Measurements from ENCODE around the gene CABLES1.

CABLES1 gene

GRCh38 chr18:23194155-23194996 is 59.1 kb downstream of the CABLES1 start:
- no peak overlapping the region for H2AK5ac ChIP-seq (ENCODE audit: low read length)
- no peak overlapping the region for H3K9ac ChIP-seq (ENCODE audit: low read length)
- H4K91ac ChIP-seq (ENCODE audit: low read depth, low read length), result no peak overlapping the region
- no peak overlapping the region for H2BK120ac ChIP-seq (ENCODE audit: insufficient read depth, low read length, poor library complexity)
- no peak overlapping the region for H2BK12ac ChIP-seq (ENCODE audit: low read length)
- H3K4me3 ChIP-seq (ENCODE audit: low read depth, low read length), result no peak overlapping the region
- no peaks in the 10 kb centered on the region for H3K27me3 ChIP-seq (ENCODE audit: insufficient read depth, low read length)
- no peak overlapping the region for H3K27ac ChIP-seq (ENCODE audit: low read depth, low read length)
- no peaks in the 10 kb centered on the region for H3K9me3 ChIP-seq (ENCODE audit: insufficient read depth, low read depth, low read length)
- no peak overlapping the region for H3K23ac ChIP-seq (ENCODE audit: low read length)
- no peak overlapping the region for H3K14ac ChIP-seq (ENCODE audit: low read length)
- no peak overlapping the region for H4K8ac ChIP-seq (ENCODE audit: low read depth, low read length)
- H3K79me1 ChIP-seq (ENCODE audit: low read length), result no peaks in the 10 kb centered on the region
- no peaks in the 10 kb centered on the region for H3K79me2 ChIP-seq (ENCODE audit: control insufficient read depth, insufficient read depth, low read length, poor library complexity)
- DNase-seq, result no peak
- WGBS (ENCODE audit: extremely low coverage, insufficient coverage, insufficient read length), result no CpG with 5 or more reads among the region's 14 CpGs
- no peak overlapping the region for H2AFZ ChIP-seq (ENCODE audit: insufficient read depth, low read length, poor library complexity)
- H3K4me2 ChIP-seq (ENCODE audit: low read length), result no peak overlapping the region
- no peak overlapping the region for H3K4ac ChIP-seq (ENCODE audit: low read depth, low read length)
- H4K12ac ChIP-seq (ENCODE audit: low read depth, low read length), result no peak overlapping the region
- H3K18ac ChIP-seq (ENCODE audit: low read length), result no peak overlapping the region
- no peak overlapping the region for H2BK5ac ChIP-seq (ENCODE audit: low read depth, low read length, poor library complexity)
- H3K36me3 ChIP-seq (ENCODE audit: control insufficient read depth in 1 of 2, insufficient read depth in 2 of 2, low read length in 2 of 2), result peaks cover 0 to 3% of the 10 kb centered on the region in 2 experiments
- peaks cover 9 to 13% of the 10 kb centered on the region in 2 experiments for H3K4me1 ChIP-seq (ENCODE audit: control insufficient read depth in 1 of 2, insufficient read depth in 2 of 2, low read length in 2 of 2)

GRCh38 chr18:23194997-23195957 is 60.0 kb downstream of the CABLES1 start:
- H3K4ac ChIP-seq (ENCODE audit: low read depth, low read length), result no peak overlapping the region
- no peak overlapping the region for H3K4me3 ChIP-seq (ENCODE audit: low read depth, low read length)
- no CpG with 5 or more reads among the region's 9 CpGs for WGBS (ENCODE audit: extremely low coverage, insufficient coverage, insufficient read length)
- no peak overlapping the region for H3K23ac ChIP-seq (ENCODE audit: low read length)
- H4K91ac ChIP-seq (ENCODE audit: low read depth, low read length), result no peak overlapping the region
- peaks cover 9 to 11% of the 10 kb centered on the region in 2 experiments for H3K4me1 ChIP-seq (ENCODE audit: control insufficient read depth in 1 of 2, insufficient read depth in 2 of 2, low read length in 2 of 2)
- H3K27me3 ChIP-seq (ENCODE audit: insufficient read depth, low read length), result no peaks in the 10 kb centered on the region
- H4K8ac ChIP-seq (ENCODE audit: low read depth, low read length), result no peak overlapping the region
- H3K4me2 ChIP-seq (ENCODE audit: low read length), result no peak overlapping the region
- no peak overlapping the region for H2AFZ ChIP-seq (ENCODE audit: insufficient read depth, low read length, poor library complexity)
- no peak overlapping the region for H2AK5ac ChIP-seq (ENCODE audit: low read length)
- no peaks in the 10 kb centered on the region for H3K79me1 ChIP-seq (ENCODE audit: low read length)
- no peak overlapping the region for H3K18ac ChIP-seq (ENCODE audit: low read length)
- H3K9me3 ChIP-seq (ENCODE audit: insufficient read depth, low read depth, low read length), result no peaks in the 10 kb centered on the region
- DNase-seq, result no peak
- no peak overlapping the region for H3K14ac ChIP-seq (ENCODE audit: low read length)
- H2BK120ac ChIP-seq (ENCODE audit: insufficient read depth, low read length, poor library complexity), result no peak overlapping the region
- H3K9ac ChIP-seq (ENCODE audit: low read length), result no peak overlapping the region
- no peak overlapping the region for H2BK5ac ChIP-seq (ENCODE audit: low read depth, low read length, poor library complexity)
- H2BK12ac ChIP-seq (ENCODE audit: low read length), result no peak overlapping the region
- no peak overlapping the region for H3K27ac ChIP-seq (ENCODE audit: low read depth, low read length)
- no peaks in the 10 kb centered on the region for H3K79me2 ChIP-seq (ENCODE audit: control insufficient read depth, insufficient read depth, low read length, poor library complexity)
- no peak overlapping the region for H4K12ac ChIP-seq (ENCODE audit: low read depth, low read length)
- H3K36me3 ChIP-seq (ENCODE audit: control insufficient read depth in 1 of 2, insufficient read depth in 2 of 2, low read length in 2 of 2), result peaks cover 0 to 3% of the 10 kb centered on the region in 2 experiments

DNA sequence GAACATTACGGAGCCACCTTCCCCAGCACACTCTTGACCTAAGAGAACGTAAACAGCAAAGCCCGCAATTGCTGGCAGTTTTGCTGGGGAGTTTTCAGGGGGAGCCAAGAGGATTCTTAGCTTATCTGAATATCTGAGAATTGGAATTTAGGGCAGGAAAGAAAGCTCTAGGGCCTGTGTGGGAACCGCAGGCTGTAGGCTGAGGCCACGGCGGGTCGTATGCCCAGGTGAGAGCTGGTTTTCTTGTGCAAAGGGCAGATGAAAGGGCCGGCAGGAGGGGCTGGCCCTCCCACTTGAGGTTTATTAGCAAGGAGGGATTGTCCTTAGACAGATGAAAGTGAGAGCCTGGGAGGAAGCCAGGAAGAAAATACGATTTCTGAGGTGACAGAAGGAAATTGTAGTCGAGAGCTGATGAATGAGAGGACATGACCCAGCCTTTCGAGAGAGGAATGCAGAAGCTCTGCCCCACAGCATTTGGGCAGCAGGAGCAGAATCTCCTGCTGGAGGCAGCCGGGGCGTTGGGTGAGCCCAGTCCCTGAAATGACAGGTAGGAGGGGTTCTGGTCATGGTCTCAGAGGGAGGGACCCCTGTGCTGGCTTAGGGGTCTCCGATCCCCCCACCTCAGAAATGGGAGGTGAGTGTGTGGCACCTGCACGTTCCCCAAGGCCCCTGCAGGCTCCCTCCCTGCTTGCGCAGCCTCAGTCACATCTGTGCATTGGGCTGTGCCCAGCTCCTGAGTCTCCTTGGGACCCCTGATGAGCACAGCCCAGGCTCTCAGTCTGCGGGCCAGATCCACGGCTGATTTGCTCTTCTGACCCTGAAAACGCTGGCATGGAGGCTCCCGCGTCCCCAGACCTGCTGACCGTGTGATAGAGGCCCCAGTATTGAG is 61.1 kb downstream of the CABLES1 start:
- Histone ChIP-seq H2AK5ac (ENCODE audit: low read length) (no peak overlapping the region), H2BK120ac (ENCODE audit: insufficient read depth, low read length, poor library complexity) (no peak overlapping the region), H4K91ac (ENCODE audit: low read depth, low read length) (no peak overlapping the region), H3K9ac (ENCODE audit: low read length) (no peak overlapping the region), H3K14ac (ENCODE audit: low read length) (no peak overlapping the region), H3K27ac (ENCODE audit: low read depth, low read length) (no peak overlapping the region), H3K4me1 (ENCODE audit: control insufficient read depth in 1 of 2, insufficient read depth in 2 of 2, low read length in 2 of 2) (peaks cover 9 to 11% of the 10 kb centered on the region in 2 experiments), H4K12ac (ENCODE audit: low read depth, low read length) (no peak overlapping the region), H3K9me3 (ENCODE audit: insufficient read depth, low read depth, low read length) (no peaks in the 10 kb centered on the region), H3K36me3 (ENCODE audit: control insufficient read depth in 1 of 2, insufficient read depth in 2 of 2, low read length in 2 of 2) (peaks cover 0 to 3% of the 10 kb centered on the region in 2 experiments), H3K4me3 (ENCODE audit: low read depth, low read length) (no peak overlapping the region), H3K79me2 (ENCODE audit: control insufficient read depth, insufficient read depth, low read length, poor library complexity) (no peaks in the 10 kb centered on the region), H3K79me1 (ENCODE audit: low read length) (no peaks in the 10 kb centered on the region), H3K4ac (ENCODE audit: low read depth, low read length) (no peak overlapping the region), H2BK12ac (ENCODE audit: low read length) (no peak overlapping the region), H4K8ac (ENCODE audit: low read depth, low read length) (no peak overlapping the region), H2BK5ac (ENCODE audit: low read depth, low read length, poor library complexity) (no peak overlapping the region), H3K27me3 (ENCODE audit: insufficient read depth, low read length) (no peaks in the 10 kb centered on the region), H3K23ac (ENCODE audit: low read length) (no peak overlapping the region), H2AFZ (ENCODE audit: insufficient read depth, low read length, poor library complexity) (no peak overlapping the region), H3K18ac (ENCODE audit: low read length) (no peak overlapping the region), H3K4me2 (ENCODE audit: low read length) (peak overlapping the region; percentile 3)
- no CpG with 5 or more reads among the region's 22 CpGs for WGBS (ENCODE audit: extremely low coverage, insufficient coverage, insufficient read length)
- DNase-seq, result peak in 1 of 2 donors; percentile 5
